SK-N-MC (cell line): ENCODE data around the gene HDHD5.

Experiments used
- DNase-seq: peaks from one replicate; pipeline ENCODE4 v3.0.0-alpha.2; 2011; ENCODE audit warnings: low read depth, low spot score
- H3K27ac ChIP-seq: fragments of 200-600 bp; sonication (generic); 2 replicates; pipeline ENCODE4 v1.5.1; 2016; ENCODE audit warnings: mixed run types
- H3K36me3 ChIP-seq: fragments of 200-600 bp; sonication (generic); 2 replicates; pipeline ENCODE4 v1.6.1; 2017; ENCODE audit warnings: antibody characterized with exemption, low read length, mixed read lengths; ENCODE audit not compliant: insufficient read depth
- H3K4me3 ChIP-seq: fragments of 200-600 bp; sonication (generic); 2 replicates; pipeline ENCODE4 v1.5.1; 2016
- H3K9ac ChIP-seq: fragments of 200-600 bp; sonication (generic); 2 replicates; pipeline ENCODE4 v1.8.0; 2017; ENCODE audit warnings: mixed run types, mixed read lengths; ENCODE audit not compliant: insufficient read length
- H3K9me3 ChIP-seq: fragments of 200-600 bp; sonication (generic); 2 replicates; pipeline ENCODE4 v1.6.1; 2017; ENCODE audit warnings: low read depth, mild to moderate bottlenecking, antibody characterized with exemption, low read length, moderate library complexity, mixed read lengths
- EZH2 ChIP-seq: fragments of 200-600 bp; sonication (generic); IDR thresholded peaks from one replicate; pipeline ENCODE4 v1.6.1; 2017; ENCODE audit warnings: antibody characterized with exemption
- FOXP2 ChIP-seq: optimal IDR thresholded peaks from 2 replicates; pipeline ENCODE3; 2011; ENCODE audit warnings: mild to moderate bottlenecking, moderate library complexity; ENCODE audit not compliant: insufficient read depth; ENCODE audit errors: extremely low read length, control extremely low read depth
- POLR2AphosphoS5 ChIP-seq: IDR thresholded peaks from 2 replicates; pipeline ENCODE4 v1.6.1; 2012; ENCODE audit warnings: mild to moderate bottlenecking, low read depth, low read length, borderline replicate concordance

HDHD5 gene

DNA sequence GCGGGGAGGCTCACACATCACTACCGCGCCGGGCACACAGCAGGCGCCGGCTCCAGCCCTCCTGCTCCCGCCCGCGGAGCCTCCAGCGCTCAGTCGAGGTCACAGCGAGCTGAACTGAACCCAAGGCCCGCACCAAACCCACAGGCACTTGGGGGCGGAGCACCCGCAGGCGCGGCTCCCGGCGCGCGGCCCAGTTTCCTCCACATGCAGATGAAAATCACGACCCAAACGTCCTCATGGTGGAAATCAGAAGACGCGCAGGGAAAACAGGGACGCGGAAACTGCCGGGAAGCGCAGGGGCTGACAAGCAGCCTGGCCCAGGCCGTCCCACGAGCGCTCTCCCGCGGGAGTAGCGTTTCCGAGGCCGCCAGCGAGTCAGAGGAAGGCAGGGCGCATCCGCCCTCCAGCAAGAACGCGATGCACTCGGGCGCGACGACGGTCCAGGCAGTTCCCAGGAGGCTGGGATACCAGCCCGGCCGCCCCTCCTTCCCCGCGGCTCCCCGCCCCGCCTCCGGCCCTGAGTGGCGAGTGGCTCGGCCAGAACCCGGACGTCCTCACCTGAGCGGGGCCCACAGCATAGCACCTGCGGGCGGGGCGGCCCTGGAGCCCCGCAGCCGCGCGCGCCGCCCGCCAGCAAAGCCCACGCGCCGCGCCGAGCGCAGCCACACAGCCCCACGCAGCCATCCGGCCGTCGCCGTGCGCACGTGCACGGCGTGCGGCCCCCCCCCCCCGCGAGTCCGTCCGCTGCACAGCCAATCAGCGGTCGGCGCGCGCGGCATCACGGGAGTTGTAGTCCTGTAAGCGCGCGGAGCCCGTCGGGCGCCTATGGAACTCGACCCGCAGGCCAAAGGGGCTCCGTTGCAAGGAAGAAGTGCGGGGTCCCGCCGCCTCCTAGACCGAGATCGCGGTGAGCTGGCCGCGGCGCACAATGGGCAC is at the start of gene HDHD5:
Gene HDHD5, minus strand, starts transcription at position 710 of the 936 bp plus-strand sequence. Its CDS starts 26 bp downstream, at position 684.
- Histone ChIP-seq H3K9me3 (no peaks in the 10 kb centered on the region), H3K36me3 (peaks cover 8% of the 10 kb centered on the region), H3K27ac (peak within 1 kb of the TSS; percentile 81), H3K4me3 (peak within 1 kb of the TSS; percentile 90), H3K9ac (peak within 1 kb of the TSS; percentile 97)
- TF ChIP-seq FOXP2 (no peak), POLR2AphosphoS5 (peak; percentile 48; the same call in 1 of the 2 replicates)
- no peak for DNase-seq

DNA sequence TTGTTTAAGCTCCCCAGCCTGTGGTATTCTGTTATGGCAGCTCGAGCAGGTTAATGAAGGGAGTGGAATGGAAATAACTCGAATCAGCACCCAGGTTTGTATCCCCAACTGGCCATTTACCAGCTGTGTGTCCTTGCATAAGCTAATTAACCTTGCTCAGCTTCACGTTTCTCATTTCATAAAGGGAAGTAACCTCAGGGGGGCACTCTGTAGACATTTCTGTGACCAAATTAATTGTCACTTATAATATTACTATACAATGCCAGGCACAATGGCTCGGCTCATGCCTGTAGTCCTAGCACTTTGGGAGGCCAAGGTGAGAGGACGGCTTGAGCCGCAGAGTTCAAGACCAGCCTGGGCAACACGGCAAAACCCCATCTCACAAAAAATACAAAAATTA is 46.4 kb upstream of the HDHD5 start:
- no peak for DNase-seq
- Histone ChIP-seq H3K27ac (no peak overlapping the region), H3K4me3 (no peak overlapping the region), H3K9me3 (no peaks in the 10 kb centered on the region), H3K9ac (no peak overlapping the region), H3K36me3 (no peaks in the 10 kb centered on the region)
- TF ChIP-seq POLR2AphosphoS5: no peak
- no peak for TF ChIP-seq EZH2
- TF ChIP-seq FOXP2: no peak

DNA sequence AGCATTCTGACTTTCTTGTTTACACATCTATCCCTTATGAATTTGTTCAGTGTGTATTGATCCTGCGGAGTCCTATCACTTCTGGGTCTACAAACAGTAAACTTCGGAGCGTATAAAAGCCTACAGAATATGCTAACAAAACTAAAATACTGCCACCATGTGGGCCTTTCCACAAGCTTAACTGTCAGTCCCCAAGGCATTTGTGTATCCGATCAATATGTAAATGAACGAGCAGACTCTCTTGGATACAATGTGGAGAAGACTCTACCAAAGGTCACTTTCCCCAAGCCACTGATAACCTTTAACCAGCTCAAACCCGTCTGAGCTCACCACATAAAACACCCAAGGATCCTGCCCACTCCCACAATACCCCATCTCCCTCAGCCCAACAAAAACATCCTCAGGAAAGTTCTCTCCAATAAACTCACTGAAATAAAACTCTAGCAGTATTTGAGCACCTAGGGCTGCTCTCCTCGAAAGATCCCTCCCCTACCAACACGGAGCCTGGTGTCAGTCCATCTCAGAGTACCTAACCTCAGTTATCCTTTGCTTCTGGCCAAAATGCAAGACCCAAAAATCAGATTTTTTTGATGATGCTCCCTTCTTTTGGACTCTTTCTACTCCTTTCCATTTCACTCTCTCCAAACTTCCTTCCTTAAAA is 42.3 kb upstream of the HDHD5 start:
- no peak overlapping the region for H3K9ac ChIP-seq
- H3K9me3 ChIP-seq: no peaks in the 10 kb centered on the region
- no peak for DNase-seq
- no peak overlapping the region for H3K27ac ChIP-seq
- H3K4me3 ChIP-seq: no peak overlapping the region
- TF ChIP-seq EZH2 (no peak), POLR2AphosphoS5 (no peak), FOXP2 (no peak)
- H3K36me3 ChIP-seq: no peaks in the 10 kb centered on the region

DNA sequence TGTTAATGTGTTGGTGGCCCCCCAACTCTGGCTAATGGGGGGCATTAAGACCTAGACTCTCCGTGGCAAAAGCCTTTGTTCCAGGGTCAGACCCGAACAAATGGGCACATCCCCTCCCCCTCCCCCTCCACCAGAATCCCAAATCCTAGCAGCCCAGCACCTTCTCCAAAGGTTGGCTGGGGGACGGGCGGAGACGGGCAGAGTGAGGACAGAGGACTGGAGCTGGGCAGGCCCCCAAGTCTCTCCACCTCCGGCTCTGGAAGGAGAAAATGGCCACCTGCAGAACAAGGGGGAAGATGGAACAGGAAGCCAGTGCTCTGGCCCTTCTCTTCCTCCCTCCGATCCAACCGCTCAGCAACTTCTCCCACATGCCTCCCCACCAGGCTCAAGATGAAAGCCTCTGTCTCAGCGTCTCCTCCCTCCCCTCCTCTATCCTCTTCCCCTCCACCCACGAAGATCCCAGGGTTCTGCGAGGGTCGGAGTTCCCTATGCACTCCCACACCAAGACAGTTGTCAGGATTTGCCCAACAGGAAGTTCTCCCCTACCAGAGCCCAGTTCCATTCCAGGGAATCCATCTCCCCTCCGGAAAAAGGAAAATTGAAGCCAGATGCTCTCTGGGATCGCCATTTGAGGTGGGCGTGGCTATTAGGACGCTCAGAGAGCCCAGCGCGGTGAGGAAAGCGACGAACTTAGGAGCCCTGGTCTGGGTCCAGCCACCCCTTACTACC is 40.1 kb upstream of the HDHD5 start:
- TF ChIP-seq POLR2AphosphoS5: no peak
- no peak for TF ChIP-seq EZH2
- TF ChIP-seq FOXP2: no peak
- Histone ChIP-seq H3K9ac (no peak overlapping the region), H3K4me3 (no peak overlapping the region), H3K27ac (no peak overlapping the region), H3K36me3 (no peaks in the 10 kb centered on the region), H3K9me3 (no peaks in the 10 kb centered on the region)
- no peak for DNase-seq

DNA sequence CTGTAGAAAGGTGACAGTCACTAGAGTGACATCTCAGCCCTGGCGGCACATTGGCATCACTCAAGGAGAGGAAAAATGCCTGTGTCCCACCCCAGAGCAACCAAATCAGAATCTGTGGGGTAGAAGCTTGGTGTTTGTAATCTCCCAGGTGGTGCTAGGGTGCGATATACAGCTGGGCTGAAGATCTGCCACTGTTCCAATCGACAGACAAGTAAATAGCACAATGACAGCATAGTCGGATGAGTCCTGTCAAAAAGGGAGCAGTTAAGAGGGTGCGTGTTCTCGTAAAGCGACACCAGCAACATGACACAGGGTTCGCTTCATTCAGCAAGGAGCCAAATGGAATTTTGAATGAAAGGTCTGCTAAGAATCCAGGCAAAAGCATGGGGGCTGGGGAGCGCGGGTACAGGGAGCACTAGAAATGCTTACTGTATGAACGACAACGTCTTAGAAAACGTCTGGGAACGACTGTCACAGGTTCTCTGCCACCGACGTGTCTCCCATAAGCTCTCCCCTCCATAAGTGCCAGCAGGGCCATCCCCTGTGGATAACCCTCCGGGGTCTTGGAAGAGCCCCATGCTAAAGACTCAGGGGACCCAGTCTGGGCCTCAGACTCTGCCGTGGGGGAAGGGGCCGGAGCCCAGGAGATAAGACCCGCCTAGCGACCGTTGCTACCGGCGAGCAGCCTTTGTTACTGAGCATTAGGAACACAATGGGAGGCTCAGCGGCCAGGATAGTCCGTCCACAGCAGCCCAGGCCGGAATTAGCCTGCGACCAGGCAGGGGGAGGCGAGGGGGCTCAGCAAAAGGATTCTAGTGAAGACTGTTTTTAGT is 39.3 kb upstream of the HDHD5 start:
- no peak for DNase-seq
- Histone ChIP-seq H3K9ac (no peak overlapping the region), H3K4me3 (no peak overlapping the region), H3K27ac (no peak overlapping the region), H3K9me3 (no peaks in the 10 kb centered on the region), H3K36me3 (no peaks in the 10 kb centered on the region)
- TF ChIP-seq EZH2 (no peak), POLR2AphosphoS5 (no peak), FOXP2 (no peak)

DNA sequence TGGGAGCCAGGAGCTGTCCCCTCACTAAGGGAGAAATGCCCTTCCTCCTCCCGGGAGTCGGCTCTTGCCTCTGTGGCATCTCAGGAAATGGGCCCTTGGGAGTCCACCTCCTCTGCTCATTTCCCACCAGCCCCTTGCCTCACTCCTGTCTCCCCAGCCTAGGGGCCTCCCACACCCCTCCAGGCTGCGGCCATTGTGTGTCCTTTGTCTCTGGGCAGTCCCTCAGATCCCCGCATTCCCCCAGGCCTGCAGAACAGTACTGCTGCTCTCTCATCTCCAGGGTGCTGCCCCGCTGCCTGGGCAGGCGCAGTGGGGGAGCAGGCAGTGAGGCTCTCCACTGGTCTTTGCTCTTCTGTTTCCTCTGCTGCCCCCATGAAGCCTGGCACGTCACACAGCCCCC is 35.1 kb upstream of the HDHD5 start:
- no peak for DNase-seq
- H3K36me3 ChIP-seq: no peaks in the 10 kb centered on the region
- no peaks in the 10 kb centered on the region for H3K9me3 ChIP-seq
- no peak for TF ChIP-seq EZH2
- no peak overlapping the region for H3K9ac ChIP-seq
- H3K4me3 ChIP-seq: no peak overlapping the region
- no peak overlapping the region for H3K27ac ChIP-seq

DNA sequence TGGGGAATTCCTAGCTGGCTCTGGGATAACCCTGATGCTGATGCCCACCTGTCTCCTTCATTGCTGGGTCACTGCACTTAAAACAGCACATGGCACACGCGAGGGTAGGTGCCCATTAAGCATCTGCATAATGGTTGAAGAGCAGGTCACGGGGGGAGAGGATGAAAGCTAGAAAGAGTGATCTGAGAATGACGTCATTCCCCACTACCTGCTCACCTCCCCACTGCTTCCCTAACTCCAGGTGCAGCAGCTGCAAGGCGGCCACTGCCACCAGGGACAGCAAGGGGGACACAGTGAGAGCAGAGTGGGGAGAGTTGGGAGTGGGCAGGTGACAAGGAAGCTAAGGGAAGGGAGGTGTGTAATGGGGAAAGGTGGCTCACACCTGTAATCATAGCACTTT is 33.1 kb upstream of the HDHD5 start:
- Histone ChIP-seq H3K4me3 (no peak overlapping the region), H3K36me3 (no peaks in the 10 kb centered on the region), H3K9ac (no peak overlapping the region), H3K9me3 (no peaks in the 10 kb centered on the region), H3K27ac (no peak overlapping the region)
- no peak for TF ChIP-seq FOXP2
- TF ChIP-seq POLR2AphosphoS5: no peak
- TF ChIP-seq EZH2: no peak
- DNase-seq: no peak
